ENCODE data around the gene AKT3. TPM values are rescaled to one million over a fixed set of nuclear protein-coding genes. Genes with fewer than 3 reads are reported as not detected.

Gene AKT3
- total RNA-seq, 1 donor from 2014 or later = 61.9 TPM

DNA sequence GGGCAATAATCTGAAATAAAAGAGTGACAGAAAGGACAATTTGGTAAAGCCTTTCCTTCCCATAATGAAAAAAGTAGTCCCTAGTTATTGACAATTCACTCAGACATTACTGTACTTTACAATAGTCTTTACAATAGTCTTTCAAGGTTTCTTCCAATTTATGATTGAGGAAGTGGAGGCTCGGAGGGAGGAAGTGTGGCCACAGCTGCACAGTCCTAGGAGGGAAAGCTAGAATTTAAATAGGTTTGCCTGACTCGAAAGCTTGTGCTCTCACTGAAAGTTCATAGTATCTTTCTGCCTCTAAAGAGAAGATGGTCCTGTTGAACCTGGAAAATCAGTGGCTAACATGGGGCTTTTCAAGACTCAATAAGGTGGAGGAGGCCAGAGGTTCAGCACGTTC is 391.0 kb downstream of the AKT3 start:
- Histone ChIP-seq H3K4me1 (no peaks in the 10 kb centered on the region), H3K27ac (no peak overlapping the region), H3K9me3 (no peaks in the 10 kb centered on the region), H3K27me3 (no peaks in the 10 kb centered on the region), H3K4me3 (no peak overlapping the region), H3K36me3 (no peaks in the 10 kb centered on the region)
- no peak for DNase-seq (ENCODE audit: extremely low spot score in 2 of 2)
- intact Hi-C loops (cut with DNase I) = no loop called here
- TF ChIP-seq POLR2AphosphoS5 (IDR thresholded peaks at IDR 0.05; ENCODE audit: insufficient read depth in 1 of 2, low read depth in 1 of 2) (no peak), POLR2A (IDR thresholded peaks at IDR 0.05) (no peak)
- TF ChIP-seq, protein P1, sequence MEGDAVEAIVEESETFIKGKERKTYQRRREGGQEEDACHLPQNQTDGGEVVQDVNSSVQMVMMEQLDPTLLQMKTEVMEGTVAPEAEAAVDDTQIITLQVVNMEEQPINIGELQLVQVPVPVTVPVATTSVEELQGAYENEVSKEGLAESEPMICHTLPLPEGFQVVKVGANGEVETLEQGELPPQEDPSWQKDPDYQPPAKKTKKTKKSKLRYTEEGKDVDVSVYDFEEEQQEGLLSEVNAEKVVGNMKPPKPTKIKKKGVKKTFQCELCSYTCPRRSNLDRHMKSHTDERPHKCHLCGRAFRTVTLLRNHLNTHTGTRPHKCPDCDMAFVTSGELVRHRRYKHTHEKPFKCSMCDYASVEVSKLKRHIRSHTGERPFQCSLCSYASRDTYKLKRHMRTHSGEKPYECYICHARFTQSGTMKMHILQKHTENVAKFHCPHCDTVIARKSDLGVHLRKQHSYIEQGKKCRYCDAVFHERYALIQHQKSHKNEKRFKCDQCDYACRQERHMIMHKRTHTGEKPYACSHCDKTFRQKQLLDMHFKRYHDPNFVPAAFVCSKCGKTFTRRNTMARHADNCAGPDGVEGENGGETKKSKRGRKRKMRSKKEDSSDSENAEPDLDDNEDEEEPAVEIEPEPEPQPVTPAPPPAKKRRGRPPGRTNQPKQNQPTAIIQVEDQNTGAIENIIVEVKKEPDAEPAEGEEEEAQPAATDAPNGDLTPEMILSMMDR (IDR thresholded peaks at IDR 0.05) = no peak

DNA sequence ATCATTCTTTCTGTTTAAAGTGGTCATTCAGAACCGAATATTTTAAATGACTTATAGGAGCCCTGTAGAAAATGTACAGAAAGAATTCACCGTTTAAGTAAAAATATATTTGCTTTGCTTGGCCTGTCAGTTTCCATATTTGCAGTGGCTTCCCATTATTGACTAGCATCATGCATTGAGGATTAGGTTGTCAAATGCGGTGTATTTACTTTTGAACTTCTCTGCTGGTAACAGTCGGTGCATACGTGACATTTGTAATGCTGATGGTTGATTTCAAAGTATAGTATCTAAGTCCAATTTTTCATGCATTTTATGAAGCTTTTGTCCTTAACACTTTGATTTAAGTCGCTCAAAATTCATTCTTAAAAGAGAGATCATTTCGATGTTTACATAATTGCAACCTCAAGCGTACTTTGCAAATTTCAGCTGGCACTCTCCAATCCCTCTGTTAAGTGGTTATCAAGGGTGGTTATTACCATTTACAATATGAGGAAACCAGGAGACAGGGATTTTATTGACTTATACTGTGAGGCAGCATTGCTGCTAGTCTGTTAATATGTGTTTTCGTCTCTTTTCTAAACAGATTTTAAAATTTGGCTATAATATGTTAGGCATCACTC is 392.6 kb downstream of the AKT3 start:
- Histone ChIP-seq H3K27me3 (no peaks in the 10 kb centered on the region), H3K4me3 (no peak overlapping the region), H3K9me3 (no peaks in the 10 kb centered on the region), H3K27ac (no peak overlapping the region), H3K36me3 (no peaks in the 10 kb centered on the region), H3K4me1 (no peaks in the 10 kb centered on the region)
- intact Hi-C loops (cut with DNase I) = no loop called here
- DNase-seq (ENCODE audit: extremely low spot score in 2 of 2) = no peak
- TF ChIP-seq POLR2AphosphoS5 (IDR thresholded peaks at IDR 0.05; ENCODE audit: insufficient read depth in 1 of 2, low read depth in 1 of 2) (no peak), POLR2A (IDR thresholded peaks at IDR 0.05) (no peak)
- TF ChIP-seq, protein P1 (IDR thresholded peaks at IDR 0.05) = no peak

DNA sequence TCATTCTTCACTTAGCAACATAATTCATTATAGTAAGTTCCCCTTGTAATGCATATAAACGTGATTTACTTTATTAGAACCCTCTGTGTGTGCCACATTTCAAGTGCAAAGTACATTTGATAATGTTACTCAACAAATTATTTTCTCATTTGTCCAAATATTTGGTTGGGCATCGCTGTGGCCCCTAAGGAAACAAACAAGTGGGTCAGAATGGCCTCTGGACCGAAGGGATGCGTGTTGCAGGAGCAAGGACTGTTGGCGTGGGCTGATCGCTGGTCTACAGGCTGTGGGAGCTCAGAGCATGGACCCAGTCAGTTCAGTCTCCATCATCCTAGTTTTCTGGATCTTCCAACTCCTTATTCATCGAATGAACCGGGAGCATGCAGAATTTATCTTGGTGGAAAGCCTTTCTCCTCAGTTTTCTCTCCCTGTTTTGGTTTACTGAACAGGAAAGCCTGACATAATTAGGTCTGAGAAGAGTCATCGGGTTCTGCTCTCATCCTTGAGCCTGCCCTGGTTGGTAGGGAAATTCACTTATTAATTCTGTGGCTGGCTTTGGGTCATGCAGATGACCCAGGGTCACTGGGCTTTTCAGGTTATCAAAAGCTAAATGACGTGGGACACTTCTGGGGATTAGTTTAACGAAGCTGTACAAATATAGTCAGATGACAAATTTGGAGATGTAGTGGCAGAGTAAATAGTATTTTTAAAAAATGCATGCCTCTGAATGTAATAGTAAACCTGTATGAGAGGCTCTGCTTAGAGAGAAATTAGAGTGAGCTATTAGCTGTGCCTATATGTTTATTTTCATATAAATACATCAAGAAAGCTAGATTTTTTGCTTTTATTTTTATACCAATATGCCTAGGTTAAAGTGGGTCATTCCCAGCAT is 394.0 kb downstream of the AKT3 start:
- no peaks in the 10 kb centered on the region for H3K27me3 ChIP-seq
- TF ChIP-seq, protein P1 (IDR thresholded peaks at IDR 0.05) = no peak
- TF ChIP-seq POLR2A (IDR thresholded peaks at IDR 0.05) = no peak
- no peak for TF ChIP-seq POLR2AphosphoS5 (IDR thresholded peaks at IDR 0.05; ENCODE audit: insufficient read depth in 1 of 2, low read depth in 1 of 2)
- H3K36me3 ChIP-seq = no peaks in the 10 kb centered on the region
- H3K4me1 ChIP-seq = no peaks in the 10 kb centered on the region
- no peaks in the 10 kb centered on the region for H3K9me3 ChIP-seq
- H3K4me3 ChIP-seq = no peak overlapping the region
- no peak overlapping the region for H3K27ac ChIP-seq
- intact Hi-C loops (cut with DNase I) = no loop called here
- DNase-seq (ENCODE audit: extremely low spot score in 2 of 2) = no peak

DNA sequence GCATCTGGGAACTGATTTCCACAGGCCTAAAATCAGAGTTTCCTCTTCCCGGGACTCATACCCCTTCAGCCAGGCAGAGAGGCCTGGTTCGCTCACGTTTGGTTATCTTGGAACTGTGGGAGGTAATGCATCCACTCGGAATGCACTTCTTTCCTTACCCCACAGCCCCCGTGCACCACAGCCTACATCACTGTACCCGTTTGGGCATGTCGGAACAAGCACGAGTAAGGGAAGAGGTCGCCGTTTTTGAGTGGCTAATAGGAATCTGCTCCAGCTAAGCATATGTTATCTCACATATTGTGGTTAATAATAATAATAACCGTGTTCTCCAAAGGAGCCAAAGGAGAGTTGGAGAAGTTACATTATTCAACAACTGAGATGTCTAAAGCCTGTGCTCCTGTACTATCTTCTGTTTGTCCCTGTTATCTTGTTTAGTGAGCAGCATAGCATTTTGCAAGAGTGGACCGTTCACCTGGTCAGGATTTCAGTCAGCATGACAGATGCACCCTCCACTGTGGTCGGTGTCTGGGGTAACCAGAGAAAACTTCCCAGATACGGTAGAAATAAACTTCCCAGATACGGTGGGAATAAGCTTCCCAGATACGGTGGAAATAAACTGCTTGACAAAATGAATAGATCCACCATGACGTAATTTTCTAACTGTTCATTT is 395.6 kb downstream of the AKT3 start:
- intact Hi-C loops (cut with DNase I) = no loop called here
- no peaks in the 10 kb centered on the region for H3K4me1 ChIP-seq
- H3K27me3 ChIP-seq = no peaks in the 10 kb centered on the region
- no peaks in the 10 kb centered on the region for H3K9me3 ChIP-seq
- TF ChIP-seq, protein P1 (IDR thresholded peaks at IDR 0.05) = no peak
- TF ChIP-seq POLR2A (IDR thresholded peaks at IDR 0.05) (no peak), POLR2AphosphoS5 (IDR thresholded peaks at IDR 0.05; ENCODE audit: insufficient read depth in 1 of 2, low read depth in 1 of 2) (no peak)
- no peak overlapping the region for H3K4me3 ChIP-seq
- no peaks in the 10 kb centered on the region for H3K36me3 ChIP-seq
- H3K27ac ChIP-seq = no peak overlapping the region
- DNase-seq (ENCODE audit: extremely low spot score in 2 of 2) = no peak

All from vagina (tissue), 2 donors.